ENCODE results near the gene STARD5. TPM values are rescaled to one million over a fixed set of nuclear protein-coding genes. Genes with fewer than 3 reads are reported as not detected.

The STARD5 gene
- total and polyA plus RNA-seq, 9 of the 15 experiments (the other 6 are each of a cell fraction or from before 2014, with no cell fraction given): 1.7 to 5.7 (median 2.2) TPM

GRCh38 chr15:81337241-81337640 is 13.3 kb upstream of the STARD5 start:
- peaks cover 0 to 18% of the 10 kb centered on the region in 2 experiments; a peak in 2 of 5 replicates for H3K27me3 ChIP-seq (ENCODE audit: control insufficient read depth in 2 of 2, insufficient read depth in 2 of 2, low read length in 2 of 2)
- H3K4me2 ChIP-seq (ENCODE audit: insufficient read depth, low read length): no peak overlapping the region
- H3K4me3 ChIP-seq: no peak overlapping the region
- H3K4me1 ChIP-seq (replicated peaks in 1 of 2; ENCODE audit: control insufficient read depth in 2 of 2, insufficient read depth in 2 of 2, low read length in 2 of 2): peaks cover 0 to 3% of the 10 kb centered on the region in 2 experiments; a peak in 1 of 5 replicates
- in situ Hi-C loops (cut with MboI) (no loop called here), intact Hi-C loops (cut with micrococcal nuclease) (no loop called here)
- H3K27ac ChIP-seq (ENCODE audit: extremely low read depth, low read depth, low read length): no peak overlapping the region
- no peaks in the 10 kb centered on the region for H3K36me3 ChIP-seq (ENCODE audit: control insufficient read depth, insufficient read depth, low read length)
- ATAC-seq (no peak), FAIRE-seq (no peak), DNase-seq (ENCODE audit: extremely low read depth in 1 of 4, low spot score in 3 of 4) (no peak)
- H3K9me1 ChIP-seq (ENCODE audit: control insufficient read depth, insufficient read depth, low read length): no peaks in the 10 kb centered on the region
- no TSS peak for BruUV-seq (replicated peaks)
- TF ChIP-seq ZKSCAN8 (CRISPR knock-in tag; IDR thresholded peaks at IDR 0.05): no peak
- TF ChIP-seq ZNF212 (CRISPR knock-in tag; IDR thresholded peaks at IDR 0.05): no peak
- TF ChIP-seq ZBTB5 (IDR thresholded peaks at IDR 0.05): no peak
- TF ChIP-seq TOE1 (IDR thresholded peaks at IDR 0.05; ENCODE audit: borderline replicate concordance): no peak
- TF ChIP-seq TOE1 (CRISPR knock-in tag; IDR thresholded peaks at IDR 0.05; ENCODE audit: borderline replicate concordance, low read depth): no peak
- no peak for TF ChIP-seq ZC3H4 (CRISPR knock-in tag; IDR thresholded peaks at IDR 0.05; ENCODE audit: borderline replicate concordance)
- TF ChIP-seq GTF2F1 (IDR thresholded peaks at IDR 0.05; ENCODE audit: low read depth, low read length): no peak
- no peak for TF ChIP-seq MAFG (tag; conservative IDR thresholded peaks at IDR 0.05)
- TF ChIP-seq ZNF584 (CRISPR knock-in tag; IDR thresholded peaks at IDR 0.05; ENCODE audit: low read depth): no peak
- no peak for TF ChIP-seq RFX7 (CRISPR knock-in tag; IDR thresholded peaks at IDR 0.05)
- TF ChIP-seq PHB2 (IDR thresholded peaks at IDR 0.05; ENCODE audit: low read depth): no peak
- no peak for TF ChIP-seq NR2C1 (IDR thresholded peaks at IDR 0.05)
- TF ChIP-seq NR2C1 (tag; IDR thresholded peaks at IDR 0.05): no peak
- no peak for TF ChIP-seq ZBTB2 (IDR thresholded peaks at IDR 0.05)
- no peak for TF ChIP-seq SRSF7 (optimal IDR thresholded peaks at IDR 0.05; ENCODE audit: low read depth, low read length)
- TF ChIP-seq TEAD2 (tag; IDR thresholded peaks at IDR 0.05): no peak
- TF ChIP-seq MEF2A (IDR thresholded peaks at IDR 0.05; ENCODE audit: control insufficient read depth, low read depth, low read length): no peak
- no peak for TF ChIP-seq ZNF239 (CRISPR knock-in tag; IDR thresholded peaks at IDR 0.05)
- ChIA-PET POLR2A (interaction anchor here (2.2 kb wide), 1 partner anchor 11 kb away, joined by 9 read pairs; no protein-coding TSS in a partner anchor), CTCF (ENCODE audit: low intra/inter-chr PET ratio) (interaction anchor here (1.0 to 1.3 kb wide), 2 partner anchors 24 to 62 kb away, joined by 3 to 4 read pairs; no protein-coding TSS in a partner anchor)
- no peak overlapping the region for H2AFZ ChIP-seq (ENCODE audit: low read depth, low read length)
- H3K9me3 ChIP-seq (replicated peaks; ENCODE audit: control insufficient read depth, insufficient read depth, low read depth, low read length): no peaks in the 10 kb centered on the region
- no peaks in the 10 kb centered on the region for H4K20me1 ChIP-seq (replicated peaks; ENCODE audit: control insufficient read depth, insufficient read depth, low read length)
- no peaks in the 10 kb centered on the region for H3K79me2 ChIP-seq (ENCODE audit: control insufficient read depth, insufficient read depth, low read length)
- no peak overlapping the region for H3K9ac ChIP-seq (ENCODE audit: insufficient read depth in 1 of 2, low read depth in 2 of 2, low read length in 2 of 2)
- 17% methylated on average over 3 of the region's 3 CpGs for WGBS (ENCODE audit: insufficient coverage, low coverage, missing lambda C conversion rate)
